ENCODE measurements around the gene OR2H2. TPM values are rescaled to one million over a fixed set of nuclear protein-coding genes. Genes with fewer than 3 reads are reported as not detected.

The OR2H2 gene
- total and polyA plus RNA-seq, 2 experiments from 2014 or later, result 0.86 TPM; not detected in 1

DNA sequence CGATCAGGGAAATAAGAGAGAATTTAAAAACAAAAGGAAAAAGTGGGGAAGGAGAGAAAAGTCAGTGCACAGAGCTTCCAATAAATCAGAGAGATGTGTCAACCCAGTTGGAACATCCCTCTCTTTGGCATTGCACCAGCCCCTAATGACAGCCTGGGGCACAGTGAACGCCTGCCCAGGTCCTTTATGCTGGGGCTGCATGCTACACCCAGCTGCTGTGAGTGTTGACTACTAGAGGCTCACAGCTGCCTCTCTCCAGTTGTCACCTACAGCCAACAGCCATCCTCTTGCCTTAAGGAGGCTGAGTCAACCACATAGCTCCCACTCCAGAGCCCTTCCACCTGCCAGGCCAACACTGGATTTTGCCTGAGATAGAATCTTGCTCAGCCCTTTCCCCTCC lies 19.0 kb downstream of the OR2H2 start:
- Histone ChIP-seq H3K4me3 (no peak overlapping the region), H3K4me1 (ENCODE audit: insufficient read depth) (peaks cover 6% of the 10 kb centered on the region; the same call in 1 of the 2 replicates), H3F3A (replicated peaks; ENCODE audit: low read depth) (peaks cover 50% of the 10 kb centered on the region), H3K9me2 (ENCODE audit: insufficient read depth) (no peaks in the 10 kb centered on the region), H2AFZ (no peak overlapping the region), H3K27ac (ENCODE audit: low read depth) (peak overlapping the region; percentile 74; the same call in 1 of the 2 replicates), H3K4me2 (no peak overlapping the region), H3K79me2 (replicated peaks; ENCODE audit: insufficient read depth) (no peaks in the 10 kb centered on the region), H3K27me3 (ENCODE audit: insufficient read depth) (no peaks in the 10 kb centered on the region), H3K36me3 (ENCODE audit: insufficient read depth) (peaks cover 69% of the 10 kb centered on the region), H4K20me1 (replicated peaks; ENCODE audit: insufficient read depth) (peaks cover 16% of the 10 kb centered on the region)
- peaks cover 10% of the 10 kb centered on the region for H3K27me3 Mint-ChIP-seq (ENCODE audit: insufficient read depth, low read depth, poor library complexity)
- ATAC-seq (no peak), DNase-seq (ENCODE audit: low spot score) (no peak)
- H3K9me3 Mint-ChIP-seq, result no peaks in the 10 kb centered on the region
- peaks cover 25% of the 10 kb centered on the region for H3K4me1 Mint-ChIP-seq
- no peak overlapping the region; the same call in 2 of the 3 replicates for H3K4me3 Mint-ChIP-seq
- H3K27ac Mint-ChIP-seq, result no peak overlapping the region; the same call in 1 of the 2 replicates
- TF ChIP-seq, protein P1, sequence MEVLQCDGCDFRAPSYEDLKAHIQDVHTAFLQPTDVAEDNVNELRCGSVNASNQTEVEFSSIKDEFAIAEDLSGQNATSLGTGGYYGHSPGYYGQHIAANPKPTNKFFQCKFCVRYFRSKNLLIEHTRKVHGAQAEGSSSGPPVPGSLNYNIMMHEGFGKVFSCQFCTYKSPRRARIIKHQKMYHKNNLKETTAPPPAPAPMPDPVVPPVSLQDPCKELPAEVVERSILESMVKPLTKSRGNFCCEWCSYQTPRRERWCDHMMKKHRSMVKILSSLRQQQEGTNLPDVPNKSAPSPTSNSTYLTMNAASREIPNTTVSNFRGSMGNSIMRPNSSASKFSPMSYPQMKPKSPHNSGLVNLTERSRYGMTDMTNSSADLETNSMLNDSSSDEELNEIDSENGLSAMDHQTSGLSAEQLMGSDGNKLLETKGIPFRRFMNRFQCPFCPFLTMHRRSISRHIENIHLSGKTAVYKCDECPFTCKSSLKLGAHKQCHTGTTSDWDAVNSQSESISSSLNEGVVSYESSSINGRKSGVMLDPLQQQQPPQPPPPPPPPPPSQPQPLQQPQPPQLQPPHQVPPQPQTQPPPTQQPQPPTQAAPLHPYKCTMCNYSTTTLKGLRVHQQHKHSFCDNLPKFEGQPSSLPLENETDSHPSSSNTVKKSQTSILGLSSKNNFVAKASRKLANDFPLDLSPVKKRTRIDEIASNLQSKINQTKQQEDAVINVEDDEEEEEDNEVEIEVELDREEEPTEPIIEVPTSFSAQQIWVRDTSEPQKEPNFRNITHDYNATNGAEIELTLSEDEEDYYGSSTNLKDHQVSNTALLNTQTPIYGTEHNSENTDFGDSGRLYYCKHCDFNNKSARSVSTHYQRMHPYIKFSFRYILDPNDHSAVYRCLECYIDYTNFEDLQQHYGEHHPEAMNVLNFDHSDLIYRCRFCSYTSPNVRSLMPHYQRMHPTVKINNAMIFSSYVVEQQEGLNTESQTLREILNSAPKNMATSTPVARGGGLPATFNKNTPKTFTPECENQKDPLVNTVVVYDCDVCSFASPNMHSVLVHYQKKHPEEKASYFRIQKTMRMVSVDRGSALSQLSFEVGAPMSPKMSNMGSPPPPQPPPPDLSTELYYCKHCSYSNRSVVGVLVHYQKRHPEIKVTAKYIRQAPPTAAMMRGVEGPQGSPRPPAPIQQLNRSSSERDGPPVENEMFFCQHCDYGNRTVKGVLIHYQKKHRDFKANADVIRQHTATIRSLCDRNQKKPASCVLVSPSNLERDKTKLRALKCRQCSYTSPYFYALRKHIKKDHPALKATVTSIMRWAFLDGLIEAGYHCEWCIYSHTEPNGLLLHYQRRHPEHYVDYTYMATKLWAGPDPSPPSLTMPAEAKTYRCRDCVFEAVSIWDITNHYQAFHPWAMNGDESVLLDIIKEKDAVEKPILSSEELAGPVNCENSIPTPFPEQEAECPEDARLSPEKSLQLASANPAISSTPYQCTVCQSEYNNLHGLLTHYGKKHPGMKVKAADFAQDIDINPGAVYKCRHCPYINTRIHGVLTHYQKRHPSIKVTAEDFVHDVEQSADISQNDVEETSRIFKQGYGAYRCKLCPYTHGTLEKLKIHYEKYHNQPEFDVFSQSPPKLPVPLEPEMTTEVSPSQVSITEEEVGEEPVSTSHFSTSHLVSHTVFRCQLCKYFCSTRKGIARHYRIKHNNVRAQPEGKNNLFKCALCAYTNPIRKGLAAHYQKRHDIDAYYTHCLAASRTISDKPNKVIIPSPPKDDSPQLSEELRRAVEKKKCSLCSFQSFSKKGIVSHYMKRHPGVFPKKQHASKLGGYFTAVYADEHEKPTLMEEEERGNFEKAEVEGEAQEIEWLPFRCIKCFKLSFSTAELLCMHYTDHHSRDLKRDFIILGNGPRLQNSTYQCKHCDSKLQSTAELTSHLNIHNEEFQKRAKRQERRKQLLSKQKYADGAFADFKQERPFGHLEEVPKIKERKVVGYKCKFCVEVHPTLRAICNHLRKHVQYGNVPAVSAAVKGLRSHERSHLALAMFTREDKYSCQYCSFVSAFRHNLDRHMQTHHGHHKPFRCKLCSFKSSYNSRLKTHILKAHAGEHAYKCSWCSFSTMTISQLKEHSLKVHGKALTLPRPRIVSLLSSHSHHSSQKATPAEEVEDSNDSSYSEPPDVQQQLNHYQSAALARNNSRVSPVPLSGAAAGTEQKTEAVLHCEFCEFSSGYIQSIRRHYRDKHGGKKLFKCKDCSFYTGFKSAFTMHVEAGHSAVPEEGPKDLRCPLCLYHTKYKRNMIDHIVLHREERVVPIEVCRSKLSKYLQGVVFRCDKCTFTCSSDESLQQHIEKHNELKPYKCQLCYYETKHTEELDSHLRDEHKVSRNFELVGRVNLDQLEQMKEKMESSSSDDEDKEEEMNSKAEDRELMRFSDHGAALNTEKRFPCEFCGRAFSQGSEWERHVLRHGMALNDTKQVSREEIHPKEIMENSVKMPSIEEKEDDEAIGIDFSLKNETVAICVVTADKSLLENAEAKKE (CRISPR knock-in tag; IDR thresholded peaks at IDR 0.05), result no peak
- TF ChIP-seq EZH2phosphoT487 (IDR thresholded peaks at IDR 0.05; ENCODE audit: unreplicated experiment), result no peak
- TF ChIP-seq, protein P2, sequence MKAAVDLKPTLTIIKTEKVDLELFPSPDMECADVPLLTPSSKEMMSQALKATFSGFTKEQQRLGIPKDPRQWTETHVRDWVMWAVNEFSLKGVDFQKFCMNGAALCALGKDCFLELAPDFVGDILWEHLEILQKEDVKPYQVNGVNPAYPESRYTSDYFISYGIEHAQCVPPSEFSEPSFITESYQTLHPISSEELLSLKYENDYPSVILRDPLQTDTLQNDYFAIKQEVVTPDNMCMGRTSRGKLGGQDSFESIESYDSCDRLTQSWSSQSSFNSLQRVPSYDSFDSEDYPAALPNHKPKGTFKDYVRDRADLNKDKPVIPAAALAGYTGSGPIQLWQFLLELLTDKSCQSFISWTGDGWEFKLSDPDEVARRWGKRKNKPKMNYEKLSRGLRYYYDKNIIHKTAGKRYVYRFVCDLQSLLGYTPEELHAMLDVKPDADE (IDR thresholded peaks at IDR 0.05), result no peak
- TF ChIP-seq EZH2 (IDR thresholded peaks at IDR 0.05; ENCODE audit: low read depth, unreplicated experiment), result no peak
- no peak for TF ChIP-seq ZNF114 (CRISPR knock-in tag; IDR thresholded peaks at IDR 0.05)
- TF ChIP-seq, protein P3, sequence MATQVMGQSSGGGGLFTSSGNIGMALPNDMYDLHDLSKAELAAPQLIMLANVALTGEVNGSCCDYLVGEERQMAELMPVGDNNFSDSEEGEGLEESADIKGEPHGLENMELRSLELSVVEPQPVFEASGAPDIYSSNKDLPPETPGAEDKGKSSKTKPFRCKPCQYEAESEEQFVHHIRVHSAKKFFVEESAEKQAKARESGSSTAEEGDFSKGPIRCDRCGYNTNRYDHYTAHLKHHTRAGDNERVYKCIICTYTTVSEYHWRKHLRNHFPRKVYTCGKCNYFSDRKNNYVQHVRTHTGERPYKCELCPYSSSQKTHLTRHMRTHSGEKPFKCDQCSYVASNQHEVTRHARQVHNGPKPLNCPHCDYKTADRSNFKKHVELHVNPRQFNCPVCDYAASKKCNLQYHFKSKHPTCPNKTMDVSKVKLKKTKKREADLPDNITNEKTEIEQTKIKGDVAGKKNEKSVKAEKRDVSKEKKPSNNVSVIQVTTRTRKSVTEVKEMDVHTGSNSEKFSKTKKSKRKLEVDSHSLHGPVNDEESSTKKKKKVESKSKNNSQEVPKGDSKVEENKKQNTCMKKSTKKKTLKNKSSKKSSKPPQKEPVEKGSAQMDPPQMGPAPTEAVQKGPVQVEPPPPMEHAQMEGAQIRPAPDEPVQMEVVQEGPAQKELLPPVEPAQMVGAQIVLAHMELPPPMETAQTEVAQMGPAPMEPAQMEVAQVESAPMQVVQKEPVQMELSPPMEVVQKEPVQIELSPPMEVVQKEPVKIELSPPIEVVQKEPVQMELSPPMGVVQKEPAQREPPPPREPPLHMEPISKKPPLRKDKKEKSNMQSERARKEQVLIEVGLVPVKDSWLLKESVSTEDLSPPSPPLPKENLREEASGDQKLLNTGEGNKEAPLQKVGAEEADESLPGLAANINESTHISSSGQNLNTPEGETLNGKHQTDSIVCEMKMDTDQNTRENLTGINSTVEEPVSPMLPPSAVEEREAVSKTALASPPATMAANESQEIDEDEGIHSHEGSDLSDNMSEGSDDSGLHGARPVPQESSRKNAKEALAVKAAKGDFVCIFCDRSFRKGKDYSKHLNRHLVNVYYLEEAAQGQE (IDR thresholded peaks at IDR 0.05; ENCODE audit: unreplicated experiment), result no peak
- TF ChIP-seq, protein P4, sequence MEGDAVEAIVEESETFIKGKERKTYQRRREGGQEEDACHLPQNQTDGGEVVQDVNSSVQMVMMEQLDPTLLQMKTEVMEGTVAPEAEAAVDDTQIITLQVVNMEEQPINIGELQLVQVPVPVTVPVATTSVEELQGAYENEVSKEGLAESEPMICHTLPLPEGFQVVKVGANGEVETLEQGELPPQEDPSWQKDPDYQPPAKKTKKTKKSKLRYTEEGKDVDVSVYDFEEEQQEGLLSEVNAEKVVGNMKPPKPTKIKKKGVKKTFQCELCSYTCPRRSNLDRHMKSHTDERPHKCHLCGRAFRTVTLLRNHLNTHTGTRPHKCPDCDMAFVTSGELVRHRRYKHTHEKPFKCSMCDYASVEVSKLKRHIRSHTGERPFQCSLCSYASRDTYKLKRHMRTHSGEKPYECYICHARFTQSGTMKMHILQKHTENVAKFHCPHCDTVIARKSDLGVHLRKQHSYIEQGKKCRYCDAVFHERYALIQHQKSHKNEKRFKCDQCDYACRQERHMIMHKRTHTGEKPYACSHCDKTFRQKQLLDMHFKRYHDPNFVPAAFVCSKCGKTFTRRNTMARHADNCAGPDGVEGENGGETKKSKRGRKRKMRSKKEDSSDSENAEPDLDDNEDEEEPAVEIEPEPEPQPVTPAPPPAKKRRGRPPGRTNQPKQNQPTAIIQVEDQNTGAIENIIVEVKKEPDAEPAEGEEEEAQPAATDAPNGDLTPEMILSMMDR (conservative IDR thresholded peaks at IDR 0.05; ENCODE audit: low read depth in 2 of 2), result no peak
- TF ChIP-seq NANOG (IDR thresholded peaks at IDR 0.05; ENCODE audit: borderline replicate concordance), result no peak
- no peak for TF ChIP-seq JUNB (IDR thresholded peaks at IDR 0.05; ENCODE audit: unreplicated experiment)
- no peak for TF ChIP-seq STAT1 (IDR thresholded peaks at IDR 0.05; ENCODE audit: unreplicated experiment)
- no peak for TF ChIP-seq ZNF331 (CRISPR knock-in tag; IDR thresholded peaks at IDR 0.05; ENCODE audit: low read depth)
- no peak for TF ChIP-seq CREB1 (CRISPR knock-in tag; IDR thresholded peaks at IDR 0.05; ENCODE audit: low read depth)
- no peak for TF ChIP-seq POLR2AphosphoS5 (IDR thresholded peaks at IDR 0.05; ENCODE audit: low read depth)
- H3K36me3 Mint-ChIP-seq (ENCODE audit: low read depth), result peaks cover 86% of the 10 kb centered on the region

Measured in GM23338 (cell line).